GM04504 (cell line): ENCODE measurements around the gene HLF.

Experiments used
- DNase-seq: peaks from one replicate; pipeline ENCODE4 v3.0.0-alpha.2; 2012; ENCODE audit warnings: low read depth

Gene HLF

GRCh38 chr17:55332296-55333041 is 67.7 kb downstream of the HLF start:
- DNase-seq, result no peak

GRCh38 chr17:55334285-55334684 is 69.5 kb downstream of the HLF start:
- peak; percentile 19 for DNase-seq

- no peak for DNase-seq
Measured at GRCh38 chr17:55334881-55335540, 70.3 kb downstream of the HLF start.

GRCh38 chr17:55335625-55336024 is 70.9 kb downstream of the HLF start:
- DNase-seq, result no peak

- DNase-seq, result no peak
Measured at GRCh38 chr17:55336426-55336825, 71.7 kb downstream of the HLF start.

GRCh38 chr17:55340176-55340575 is 75.4 kb downstream of the HLF start:
- no peak for DNase-seq

GRCh38 chr17:55340686-55341085 is 75.9 kb downstream of the HLF start:
- no peak for DNase-seq

- DNase-seq, result no peak
Measured at GRCh38 chr17:55341432-55341831, 76.7 kb downstream of the HLF start.

- DNase-seq, result no peak
Measured at GRCh38 chr17:55342800-55343585, 78.2 kb downstream of the HLF start.

- no peak for DNase-seq
Measured at GRCh38 chr17:55343900-55344513, 79.2 kb downstream of the HLF start.

GRCh38 chr17:55344514-55344997 is 79.8 kb downstream of the HLF start:
- DNase-seq, result no peak

GRCh38 chr17:55345132-55345531 is 80.4 kb downstream of the HLF start:
- DNase-seq, result no peak

GRCh38 chr17:55346658-55347057 is 81.9 kb downstream of the HLF start:
- no peak for DNase-seq

GRCh38 chr17:55347341-55347740 is 82.6 kb downstream of the HLF start:
- no peak for DNase-seq

GRCh38 chr17:55348749-55349354 is 84.1 kb downstream of the HLF start:
- peak; percentile 12 for DNase-seq

GRCh38 chr17:55350825-55351205 is 86.1 kb downstream of the HLF start:
- no peak for DNase-seq

GRCh38 chr17:55351226-55351625 is 86.5 kb downstream of the HLF start:
- no peak for DNase-seq

GRCh38 chr17:55354010-55354409 is 89.2 kb downstream of the HLF start:
- no peak for DNase-seq

- DNase-seq, result no peak
Measured at GRCh38 chr17:55354941-55355340, 90.2 kb downstream of the HLF start.

GRCh38 chr17:55356434-55357328 is 91.9 kb downstream of the HLF start:
- peak; percentile 24 for DNase-seq

GRCh38 chr17:55360971-55361370 is 96.2 kb downstream of the HLF start:
- DNase-seq, result no peak
